HepG2 (cell line): ENCODE data around the gene ARHGEF40. TPM values are rescaled to one million over a fixed set of nuclear protein-coding genes. Genes with fewer than 3 reads are reported as not detected.

ENCODE experiments used
- ATAC-seq: fragments of 200-7000 bp; cut with Tn5 transposase; 3 replicates; pipeline ENCODE4 v1.9.1; 2020; ENCODE audit warnings: mild to moderate bottlenecking, moderate library complexity
- BruUV-seq: library from RNA; stranded (reverse); fragments of 400-500 nt; replicated peaks from 2 replicates; lab custom pipeline; 2021; lab: Mats Ljungman, UMichigan
- CTCF ChIA-PET: fragments of 300-600 bp; formaldehyde crosslinking; extraction: SDS; loops from one replicate; lab custom pipeline; 2021; ENCODE audit warnings: low total read pairs, inconsistent platforms, low intra/inter-chr PET ratio; lab: Yijun Ruan, JAX
- POLR2A ChIA-PET: fragments of 350-600 bp; sonication (Branson Sonifier 250); formaldehyde crosslinking; loops from one replicate; lab custom pipeline; 2020; ENCODE audit warnings: antibody characterized with exemption, inconsistent platforms; lab: Yijun Ruan, JAX
- DNase-seq: peaks from one replicate; pipeline ENCODE4 v3.0.0-alpha.2; 2015; ENCODE audit warnings: low spot score
- FAIRE-seq: peaks from 3 replicates; lab custom pipeline; 2011; peaks lifted over from hg19 to GRCh38; lab: Jason Lieb, UNC
- H2AFZ ChIP-seq: one replicate; pipeline ENCODE4 v1.6.1; 2011; ENCODE audit warnings: low read length, inconsistent platforms
- H3K27ac ChIP-seq: fragments of 300-600 bp; 3 replicates; pipeline ENCODE4 v1.8.0; 2011; ENCODE audit warnings: mixed run types, mild to moderate bottlenecking, mixed read lengths, low read length, inconsistent platforms; ENCODE audit not compliant: insufficient read depth; ENCODE audit errors: extremely low read length
- H3K27me3 ChIP-seq, 2 experiments: fragments of 200-600 bp in 1 of 2; 2 replicates in 1 of 2; 3 replicates in 1 of 2; pipeline versions ENCODE4 v1.6.0 to v1.8.0; 2011; ENCODE audit warnings: low read length in 2 of 2, mild to moderate bottlenecking in 2 of 2, moderate library complexity in 2 of 2, inconsistent platforms in 1 of 2; ENCODE audit not compliant: insufficient read depth in 2 of 2, control insufficient read depth in 1 of 2
- H3K36me3 ChIP-seq, 2 experiments: fragments of 200-600 bp in 1 of 2; replicated peaks in 1 of 2; 2 replicates in 1 of 2; 3 replicates in 1 of 2; pipeline versions ENCODE4 v1.5.1 to v1.8.0; 2011; ENCODE audit warnings: low read length in 2 of 2, inconsistent platforms in 1 of 2; ENCODE audit not compliant: insufficient read depth in 2 of 2, control insufficient read depth in 1 of 2
- H3K4me1 ChIP-seq: 2 replicates; pipeline ENCODE4 v1.5.1; 2012; ENCODE audit warnings: low read length, inconsistent platforms; ENCODE audit not compliant: insufficient read depth
- H3K4me2 ChIP-seq: 2 replicates; pipeline ENCODE4 v1.6.0; 2011; ENCODE audit warnings: low read depth, low read length, inconsistent platforms
- H3K4me3 ChIP-seq, 3 experiments: fragments of 200-600 bp in 1 of 3; sonication (generic), shearing (Covaris generic) in 1 of 3; replicated peaks in 1 of 3; 2 replicates each; pipeline ENCODE4 v1.5.1; 2011 to 2016; ENCODE audit warnings: low read length in 3 of 3, inconsistent platforms in 2 of 3, low read depth in 2 of 3, mild to moderate bottlenecking in 2 of 3, control low read depth in 1 of 3, mixed read lengths in 1 of 3; ENCODE audit not compliant: insufficient read depth in 1 of 3
- H3K79me2 ChIP-seq: one replicate; pipeline ENCODE4 v1.6.1; 2011; ENCODE audit warnings: low read length, inconsistent platforms; ENCODE audit not compliant: insufficient read depth
- H3K9ac ChIP-seq: 2 replicates; pipeline ENCODE4 v1.6.0; 2011; ENCODE audit warnings: mild to moderate bottlenecking, low read depth, low read length, inconsistent platforms; ENCODE audit not compliant: insufficient read depth
- H3K9me3 ChIP-seq: 2 replicates; pipeline ENCODE4 v1.5.1; 2012; ENCODE audit warnings: mild to moderate bottlenecking, low read length
- H4K20me1 ChIP-seq: 2 replicates; pipeline ENCODE4 v1.6.0; 2011; ENCODE audit warnings: inconsistent platforms, mild to moderate bottlenecking, low read length, moderate library complexity; ENCODE audit not compliant: insufficient read depth
- GMEB2 ChIP-seq: IDR thresholded peaks from 2 replicates; pipeline ENCODE4 v1.6.1; 2016; ENCODE audit warnings: missing biosample characterization, missing genetic modification reagents, low read depth
- IKZF5 ChIP-seq: IDR thresholded peaks from 2 replicates; pipeline ENCODE4 v1.6.1; 2018; ENCODE audit warnings: missing genetic modification reagents, mild to moderate bottlenecking, missing compliant biosample characterization
- NCOR1 ChIP-seq: fragments of 200-600 bp; sonication (generic); IDR thresholded peaks from 2 replicates; pipeline ENCODE4 v1.7.0; 2017; ENCODE audit warnings: antibody characterized with exemption, low read length, borderline replicate concordance
- NFIC ChIP-seq: IDR thresholded peaks from 2 replicates; pipeline ENCODE4 v1.6.1; 2012; ENCODE audit warnings: mild to moderate bottlenecking, low read length, inconsistent platforms
- NPAS2 ChIP-seq: sonication (generic); formaldehyde crosslinking; IDR thresholded peaks from 2 replicates; pipeline ENCODE4 v1.8.0; 2022; ENCODE audit warnings: mild to moderate bottlenecking, missing genetic modification reagents, borderline replicate concordance
- POLR2AphosphoS2 ChIP-seq: IDR thresholded peaks from 2 replicates; pipeline ENCODE4 v1.6.1; 2011; ENCODE audit warnings: low read depth, low read length, improper control_type of control experiment
- REPIN1 ChIP-seq: sonication (generic); formaldehyde crosslinking; IDR thresholded peaks from 2 replicates; pipeline ENCODE4 v1.8.0; 2022; ENCODE audit warnings: missing genetic modification reagents, low read depth, mild to moderate bottlenecking, borderline replicate concordance
- RNF2 ChIP-seq: fragments of 450-650 bp; conservative IDR thresholded peaks from 2 replicates; pipeline ENCODE4 v1.6.1; 2016; ENCODE audit warnings: low read depth
- SMAD3 ChIP-seq: sonication (generic); formaldehyde crosslinking; IDR thresholded peaks from 2 replicates; pipeline ENCODE4 v1.4.0; 2020; ENCODE audit warnings: missing genetic modification reagents
- SPEN ChIP-seq: sonication (generic); formaldehyde crosslinking; IDR thresholded peaks from 2 replicates; pipeline ENCODE4 v1.5.1; 2020; ENCODE audit warnings: low read depth, mild to moderate bottlenecking, missing genetic modification reagents
- ZBTB46 ChIP-seq: sonication (generic); formaldehyde crosslinking; IDR thresholded peaks from 2 replicates; pipeline ENCODE4 v1.4.0; 2020; ENCODE audit warnings: mild to moderate bottlenecking, missing genetic modification reagents, borderline replicate concordance
- ZIK1 ChIP-seq: sonication (generic); formaldehyde crosslinking; IDR thresholded peaks from 2 replicates; pipeline ENCODE4 v1.5.0; 2020; ENCODE audit warnings: mild to moderate bottlenecking, low read depth, missing genetic modification reagents, borderline replicate concordance
- ZMAT3 ChIP-seq: sonication (generic); formaldehyde crosslinking; conservative IDR thresholded peaks from 2 replicates; pipeline ENCODE4 v1.7.0; 2021; ENCODE audit warnings: missing genetic modification reagents
- ZNF260 ChIP-seq: sonication (generic); formaldehyde crosslinking; IDR thresholded peaks from 2 replicates; pipeline ENCODE4 v1.4.0; 2020; ENCODE audit warnings: missing genetic modification reagents, low read depth, mild to moderate bottlenecking, borderline replicate concordance
- ZNF34 ChIP-seq: sonication (generic); formaldehyde crosslinking; IDR thresholded peaks from 2 replicates; pipeline ENCODE4 v1.4.0; 2020; ENCODE audit warnings: mild to moderate bottlenecking, missing genetic modification reagents, borderline replicate concordance
- ZNF543 ChIP-seq: sonication (generic); formaldehyde crosslinking; IDR thresholded peaks from 2 replicates; pipeline ENCODE4 v1.4.0; 2020; ENCODE audit warnings: mild to moderate bottlenecking, missing genetic modification reagents
- ZNF552 ChIP-seq: sonication (generic); formaldehyde crosslinking; IDR thresholded peaks from 2 replicates; pipeline ENCODE4 v1.9.0; 2022; ENCODE audit warnings: missing genetic modification reagents, mild to moderate bottlenecking, borderline replicate concordance
- ZNF766 ChIP-seq: sonication (generic); formaldehyde crosslinking; IDR thresholded peaks from 2 replicates; pipeline ENCODE4 v1.5.0; 2020; ENCODE audit warnings: missing genetic modification reagents, borderline replicate concordance
- WGBS: methylation state at CpG from one replicate; pipeline ENCODE4 v1.1.6; 2017; ENCODE audit warnings: low lambda C conversion rate; 5-methylcytosine and 5-hydroxymethylcytosine counted together
- in situ Hi-C: cut with HindIII; loops from 2 replicates; pipeline ENCODE4 v1.10.0; 2017; ENCODE audit warnings: low pct_unique_long_range_greater_than_20kb; ENCODE audit not compliant: extremely low pct_ligation_motif_present
- intact Hi-C: fragments of 100-400 bp; cut with micrococcal nuclease; formaldehyde crosslinking; loops from one replicate; pipeline ENCODE4 v1.10.0; 2022; ENCODE audit not compliant: unreplicated experiment
- polyA plus RNA-seq, 8 experiments: library from polyadenylated mRNA; depleted of rRNA in 3 of 8; stranded (reverse) in 7 of 8; unstranded in 1 of 8; fragments of >200 nt; fragmentation: Illumina TruSeq in 4 of 8; extraction: Trizol in 4 of 8; gene quantifications; 2 replicates each; pipeline versions ENCODE4 v1.2.1 to v1.2.3, GENCODE V29; 2011 to 2016; ENCODE audit warnings: low read depth in 4 of 8, missing spikeins in 1 of 8, mixed read lengths in 1 of 8; ENCODE audit not compliant: insufficient read depth in 1 of 8
- total RNA-seq, 5 experiments: library from RNA; depleted of rRNA; stranded (reverse); fragments of >200 nt; fragmentation: Illumina TruSeq; extraction: Trizol; gene quantifications; 2 replicates each; pipeline ENCODE4 v1.2.3, GENCODE V29; 2016; ENCODE audit warnings: low read depth in 1 of 5

The ARHGEF40 gene
- total and polyA plus RNA-seq, 2 of the 13 experiments (the other 11 are each of a cell fraction or from before 2014, with no cell fraction given): 28.1 to 78.1 TPM

- CTCF ChIA-PET: no interaction called here
- H3K4me1 ChIP-seq: peaks cover 35% of the 10 kb centered on the region
- H3K27ac ChIP-seq: no peak within 1 kb of the TSS
- no peaks in the 10 kb centered on the region for H3K36me3 ChIP-seq
- no peaks in the 10 kb centered on the region for H4K20me1 ChIP-seq
- H3K4me2 ChIP-seq: no peak within 1 kb of the TSS
- H3K9ac ChIP-seq: no peak within 1 kb of the TSS
- H2AFZ ChIP-seq: no peak within 1 kb of the TSS
- 44% methylated on average over 5 of the region's 5 CpGs for WGBS
- no peak within 1 kb of the TSS for H3K4me3 ChIP-seq
- no peak for ATAC-seq
- H3K79me2 ChIP-seq: no peaks in the 10 kb centered on the region
- POLR2A ChIA-PET: interaction anchor here (1.0 to 1.5 kb wide), 2 partner anchors 20 to 21 kb away, joined by 4 to 7 read pairs; no protein-coding TSS in a partner anchor
- intact Hi-C loops: no loop called here
- H3K9me3 ChIP-seq: no peaks in the 10 kb centered on the region
- no peak for FAIRE-seq
- TF ChIP-seq ZMAT3 (CRISPR knock-in tag) (no peak), REPIN1 (no peak), RNF2 (no peak), NPAS2 (no peak), ZNF766 (CRISPR knock-in tag) (no peak), NFIC (no peak), ZNF260 (CRISPR knock-in tag) (no peak), ZNF552 (CRISPR knock-in tag) (no peak), ZNF34 (no peak), ZBTB46 (CRISPR knock-in tag) (no peak), NCOR1 (no peak), GMEB2 (CRISPR knock-in tag) (no peak), ZIK1 (no peak), ZNF543 (no peak), IKZF5 (CRISPR knock-in tag) (no peak), POLR2AphosphoS2 (no peak), SPEN (CRISPR knock-in tag) (no peak), SMAD3 (CRISPR knock-in tag) (no peak)
- TF ChIP-seq, all 625 proteins: peak for 0
- BruUV-seq: no TSS peak
- no peaks in the 10 kb centered on the region; a peak in 1 of 5 replicates for H3K27me3 ChIP-seq
- no peak for DNase-seq
- in situ Hi-C loops: no loop called here
These were observed 35.4 kb upstream of the ARHGEF40 start, which contains the start of gene RNASE13 for GRCh38 chr14:21034707-21035106. Gene RNASE13 (minus strand): TSS chr14:21034807. CDS start chr14:21034288, 519 bp downstream.
